Activated CD8-positive, alpha-beta memory T cell treated with anti-CD3 and anti-CD28 coated beads, Interleukin-2, amount 50 U/mL, for 24 hours (primary cell): ENCODE data around the gene TMEM116.
"Not testable (repeated sequence)": the region's sequence is repeated elsewhere in the genome, so short reads cannot be mapped to it uniquely, and the experiment has no call there.

Source experiments
- DNase-seq: peaks from one replicate; pipeline ENCODE4 v3.0.0-alpha.2; 2020; ENCODE audit errors: extremely low read depth

Gene TMEM116

GRCh38 chr12:112012775-112013600 lies at the start of gene TMEM116, which contains the start of gene ERP29:
TSS of gene TMEM116 (minus strand) at chr12:112013165. CDS start at chr12:112005270, 7,895 bp downstream.
TSS of gene ERP29 (plus strand) at chr12:112013426. CDS start at chr12:112013466, 40 bp downstream.
- DNase-seq: peak; percentile 100

DNA sequence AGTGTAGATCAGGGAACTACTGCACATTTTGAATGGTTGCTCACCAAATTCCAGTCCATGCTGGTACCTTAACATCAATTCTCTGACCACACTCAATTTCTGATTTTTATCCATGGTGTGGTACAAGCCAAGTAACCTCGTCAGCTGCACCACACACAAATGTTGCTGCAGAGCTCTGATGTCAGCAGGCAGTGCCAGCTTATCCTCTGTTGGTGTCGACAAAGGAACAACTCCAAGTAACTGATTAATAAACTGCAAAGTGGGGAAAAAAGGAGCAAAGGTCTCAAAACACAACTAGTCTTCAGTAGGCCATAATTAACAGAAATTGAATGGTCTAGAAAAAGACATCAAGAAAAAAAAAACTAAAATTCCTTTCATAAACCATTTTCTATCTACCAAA lies 48.2 kb upstream of the TMEM116 start:
- DNase-seq: no peak

- DNase-seq: no peak
Measured at GRCh38 chr12:112049351-112049750, 36.4 kb upstream of the TMEM116 start.

DNA sequence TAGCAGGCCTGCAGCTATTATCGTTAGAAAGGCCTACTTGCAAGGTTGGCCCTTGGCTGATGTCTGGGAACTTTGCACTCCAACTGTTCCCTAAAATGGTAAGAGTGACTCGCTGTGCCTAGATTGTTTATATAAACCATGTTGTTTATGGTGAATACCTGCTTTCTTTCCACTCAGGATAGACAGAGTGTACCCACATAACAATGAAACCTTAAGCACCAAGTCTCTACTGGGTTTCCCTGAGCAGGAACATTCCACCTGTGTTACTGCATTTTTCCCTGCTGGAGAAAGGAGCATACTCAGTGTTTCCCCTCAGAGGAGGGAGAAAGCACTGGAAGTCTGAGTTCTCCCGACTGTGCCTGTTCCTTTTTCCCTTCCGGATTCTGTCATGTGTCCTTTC lies 33.0 kb upstream of the TMEM116 start:
- no peak for DNase-seq

GRCh38 chr12:112036614-112037013 lies 23.6 kb upstream of the TMEM116 start:
- not testable (repeated sequence) for DNase-seq

DNA sequence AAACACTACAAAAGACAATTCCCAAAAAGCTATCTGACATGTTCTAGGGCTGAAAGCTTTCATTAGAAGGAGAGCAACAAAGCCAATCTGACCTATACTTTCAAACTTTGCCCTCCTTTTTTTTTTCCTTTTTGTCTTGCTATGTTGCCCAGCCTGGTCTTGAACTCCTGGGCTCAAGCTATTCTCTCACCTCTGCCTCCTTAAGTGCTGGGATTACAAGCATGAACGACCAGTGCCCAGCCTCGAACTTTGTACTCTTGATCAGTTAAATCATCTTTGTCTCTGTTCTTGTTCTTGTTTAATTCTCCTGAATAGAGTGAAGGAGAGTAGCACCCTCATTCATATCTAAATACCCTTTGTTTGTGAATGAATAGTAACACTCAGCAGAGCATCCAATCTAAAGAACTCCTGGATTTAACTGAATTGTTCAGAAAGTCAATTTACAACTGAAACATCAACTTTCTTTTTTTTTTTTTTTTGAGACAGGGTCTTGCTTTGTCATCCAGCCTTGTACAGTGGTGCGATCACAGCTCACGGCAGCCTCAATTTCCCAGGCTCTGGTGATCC lies 22.3 kb upstream of the TMEM116 start:
- DNase-seq: no peak

GRCh38 chr12:112032292-112032691 lies 19.3 kb upstream of the TMEM116 start:
- DNase-seq: no peak

- DNase-seq: no peak
Measured at GRCh38 chr12:112031472-112031871, 18.5 kb upstream of the TMEM116 start.

- no peak for DNase-seq
Measured at GRCh38 chr12:112029301-112029700, 16.3 kb upstream of the TMEM116 start.

- DNase-seq: no peak
Measured at GRCh38 chr12:112025808-112026375, 12.9 kb upstream of the TMEM116 start.

- no peak for DNase-seq
Measured at GRCh38 chr12:112023759-112024396, 10.9 kb upstream of the TMEM116 start.

GRCh38 chr12:112022241-112023016 lies 9.5 kb upstream of the TMEM116 start:
- DNase-seq: no peak

GRCh38 chr12:112020947-112021457 lies 8.0 kb upstream of the TMEM116 start:
- DNase-seq: no peak

DNA sequence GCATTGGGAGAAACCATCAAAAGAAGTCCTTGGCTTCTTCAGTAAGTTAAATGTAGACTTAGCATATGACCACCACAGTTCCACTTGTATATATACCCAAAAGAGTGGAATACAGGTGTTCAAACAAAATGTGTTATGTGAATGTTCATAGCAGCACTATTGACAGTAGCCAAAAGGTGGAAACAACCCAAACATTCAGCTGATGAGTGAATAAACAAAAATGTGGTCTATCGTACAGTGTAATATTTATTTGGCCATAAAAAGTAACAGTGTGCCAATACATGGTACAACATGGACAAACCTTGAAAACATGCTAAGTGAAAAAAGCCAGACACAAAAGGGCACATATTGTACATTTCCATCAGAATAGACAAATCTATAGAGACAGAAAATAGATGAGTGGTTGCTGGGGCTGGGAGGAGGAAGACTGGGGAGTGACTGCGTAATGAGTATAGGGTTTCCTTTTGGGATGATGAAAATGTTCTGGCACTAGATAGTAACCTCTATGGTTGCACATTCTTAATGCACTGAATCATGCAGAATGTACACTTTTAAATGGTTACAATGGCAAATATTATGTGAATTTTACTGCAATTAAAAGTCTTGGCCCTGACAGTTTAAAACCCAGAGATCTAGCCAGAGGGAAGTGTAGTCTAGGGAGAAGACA lies 5.7 kb upstream of the TMEM116 start:
- no peak for DNase-seq

DNA sequence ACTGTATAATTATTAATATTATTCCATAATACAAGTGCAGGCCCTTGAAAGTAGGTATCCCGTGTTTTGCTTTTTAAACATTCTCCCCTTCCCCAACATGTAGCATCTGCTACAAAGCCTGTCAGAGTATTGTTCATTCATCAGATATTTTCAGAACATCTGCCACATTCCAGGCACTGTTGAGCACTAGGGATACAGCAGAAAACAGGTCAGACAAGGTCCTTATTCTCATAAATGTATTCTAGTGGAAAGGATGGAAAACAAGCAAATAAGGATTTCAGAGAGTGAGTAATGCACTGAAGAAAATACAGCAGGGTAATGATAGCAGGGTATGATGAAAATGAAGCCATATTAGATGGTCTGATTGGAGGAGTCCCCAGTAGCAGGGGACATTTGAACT lies 4.1 kb upstream of the TMEM116 start:
- no peak for DNase-seq

GRCh38 chr12:112015938-112016337 lies 3.0 kb upstream of the TMEM116 start:
- DNase-seq: no peak

DNA sequence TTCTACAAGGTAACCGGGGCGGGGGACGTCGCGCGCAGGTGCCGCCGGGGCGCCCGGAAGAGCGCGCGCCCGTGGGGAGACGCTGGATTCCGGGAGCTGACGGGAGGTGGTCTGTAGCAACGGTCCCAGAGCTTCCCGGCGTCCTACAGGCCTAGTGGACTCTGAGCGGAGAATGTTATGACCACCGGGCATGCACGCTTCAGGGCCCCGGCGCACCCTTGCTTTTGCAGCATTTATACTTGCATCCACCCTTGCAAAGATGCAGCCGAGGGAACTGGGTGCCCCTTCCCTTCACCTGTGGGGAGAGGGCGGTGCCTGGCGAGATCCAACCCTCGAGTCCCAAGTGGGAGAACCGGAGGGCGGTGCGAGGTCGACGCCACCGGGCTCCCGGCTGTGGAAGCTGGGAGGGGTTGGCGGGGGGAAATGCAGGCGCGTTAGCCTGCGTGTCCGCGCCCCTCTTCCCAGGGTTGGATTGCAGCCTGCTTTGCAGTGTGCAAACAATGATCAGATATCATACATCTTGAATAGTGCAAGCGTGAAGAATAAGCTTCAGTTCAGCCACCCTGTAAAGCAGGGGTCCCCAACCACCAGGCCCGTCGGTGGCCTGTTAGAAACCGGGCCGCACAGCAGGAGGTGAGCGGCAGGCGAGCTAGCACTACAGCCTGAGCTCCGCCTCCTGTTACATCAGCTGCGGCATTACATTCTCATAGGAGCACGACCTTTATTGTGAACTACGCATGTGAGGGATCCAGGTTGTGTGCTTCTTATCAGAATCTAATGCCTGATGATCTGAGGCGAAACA lies 837 bp upstream of the TMEM116 start:
- peak; percentile 48 for DNase-seq

DNA sequence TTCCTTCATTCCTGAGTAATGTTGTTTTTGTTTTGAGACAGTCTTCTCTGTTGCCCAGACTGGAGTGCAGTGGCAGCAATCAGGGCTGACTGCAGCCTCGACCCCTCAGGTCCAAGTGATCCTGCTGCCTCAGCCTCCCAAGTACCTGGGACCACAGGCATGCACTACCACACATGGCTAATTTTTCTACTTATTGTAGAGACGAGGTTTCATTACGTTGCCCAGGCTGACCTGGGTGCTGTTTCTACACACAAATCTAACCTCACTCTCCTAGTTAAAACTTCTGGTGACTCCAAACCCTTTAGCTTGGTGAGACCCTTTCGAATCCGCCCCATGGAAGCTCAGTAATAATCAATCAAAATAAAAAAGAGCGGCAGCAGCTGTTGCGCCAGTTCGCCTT lies 1.3 kb downstream of the TMEM116 start:
- no peak for DNase-seq

GRCh38 chr12:112010415-112011344 lies 2.3 kb downstream of the TMEM116 start:
- DNase-seq: no peak
